Measurements from ENCODE around the gene TNFRSF13B.

Gene TNFRSF13B

DNA sequence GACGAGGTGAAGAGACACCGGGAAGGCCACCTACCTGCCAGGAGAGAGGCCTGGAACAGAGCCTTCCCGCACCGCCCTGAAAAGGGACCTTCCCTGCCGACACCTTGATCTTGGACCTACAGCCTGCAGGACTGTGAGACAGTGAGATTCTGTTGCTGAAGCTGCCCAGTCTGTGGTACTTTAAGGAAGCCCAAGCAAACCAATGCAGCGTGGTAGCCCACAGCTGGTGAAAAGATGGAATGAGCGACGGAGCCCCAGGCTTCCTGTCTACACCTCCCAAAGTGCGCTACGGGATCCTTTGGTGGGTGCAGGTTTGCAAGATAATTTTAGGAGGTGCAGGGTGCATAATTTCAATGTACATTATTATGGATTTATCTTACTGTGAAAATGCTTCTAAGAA is 33.9 kb downstream of the TNFRSF13B start:
- Histone ChIP-seq H3K27ac (ENCODE audit: low read depth, low read length) (no peak overlapping the region), H4K20me1 (ENCODE audit: low read depth, low read length) (no peaks in the 10 kb centered on the region), H3K9me3 (ENCODE audit: insufficient read depth, low read length) (no peaks in the 10 kb centered on the region), H3K9me2 (replicated peaks; ENCODE audit: insufficient read depth, low read length) (no peaks in the 10 kb centered on the region), H3K9ac (ENCODE audit: low read length) (no peak overlapping the region), H3K4me3 (ENCODE audit: insufficient read depth, low read length, poor library complexity, severe bottlenecking) (no peak overlapping the region), H2AFZ (ENCODE audit: low read depth, low read length, severe bottlenecking) (no peak overlapping the region), H3F3A (ENCODE audit: insufficient read depth) (no peaks in the 10 kb centered on the region), H3K79me2 (ENCODE audit: insufficient read depth, low read length) (no peaks in the 10 kb centered on the region), H3K4me2 (ENCODE audit: low read depth, low read length, poor library complexity, severe bottlenecking) (no peak overlapping the region), H3K36me3 (ENCODE audit: low read length) (0 out of 2 replicates have a peak, but pooled peaks cover 4% of the 10 kb centered on the region), H3K27me3 (ENCODE audit: low read length) (no peaks in the 10 kb centered on the region)
- no peak for TF ChIP-seq EZH2phosphoT487 (conservative IDR thresholded peaks at IDR 0.05; ENCODE audit: low read length)
- no peak for TF ChIP-seq CTCF (IDR thresholded peaks at IDR 0.05; ENCODE audit: insufficient read depth, low read length, poor library complexity, severe bottlenecking)

GRCh38 chr17:16937431-16937830 is 34.5 kb downstream of the TNFRSF13B start:
- Histone ChIP-seq H3K9me2 (replicated peaks; ENCODE audit: insufficient read depth, low read length) (no peaks in the 10 kb centered on the region), H4K20me1 (ENCODE audit: low read depth, low read length) (no peaks in the 10 kb centered on the region), H3K36me3 (ENCODE audit: low read length) (0 out of 2 replicates have a peak, but pooled peaks cover 4% of the 10 kb centered on the region), H3K27ac (ENCODE audit: low read depth, low read length) (no peak overlapping the region), H3F3A (ENCODE audit: insufficient read depth) (no peaks in the 10 kb centered on the region), H3K4me3 (ENCODE audit: insufficient read depth, low read length, poor library complexity, severe bottlenecking) (no peak overlapping the region), H3K9ac (ENCODE audit: low read length) (no peak overlapping the region), H3K27me3 (ENCODE audit: low read length) (no peaks in the 10 kb centered on the region), H3K9me3 (ENCODE audit: insufficient read depth, low read length) (no peaks in the 10 kb centered on the region), H3K4me2 (ENCODE audit: low read depth, low read length, poor library complexity, severe bottlenecking) (no peak overlapping the region), H2AFZ (ENCODE audit: low read depth, low read length, severe bottlenecking) (no peak overlapping the region), H3K79me2 (ENCODE audit: insufficient read depth, low read length) (no peaks in the 10 kb centered on the region)
- TF ChIP-seq EZH2phosphoT487 (conservative IDR thresholded peaks at IDR 0.05; ENCODE audit: low read length) (no peak), CTCF (IDR thresholded peaks at IDR 0.05; ENCODE audit: insufficient read depth, low read length, poor library complexity, severe bottlenecking) (no peak)

GRCh38 chr17:16936536-16937310 is 35.2 kb downstream of the TNFRSF13B start:
- 0 out of 2 replicates have a peak, but pooled peaks cover 4% of the 10 kb centered on the region for H3K36me3 ChIP-seq (ENCODE audit: low read length)
- no peaks in the 10 kb centered on the region for H3F3A ChIP-seq (ENCODE audit: insufficient read depth)
- no peaks in the 10 kb centered on the region for H3K9me3 ChIP-seq (ENCODE audit: insufficient read depth, low read length)
- no peaks in the 10 kb centered on the region for H3K9me2 ChIP-seq (replicated peaks; ENCODE audit: insufficient read depth, low read length)
- no peaks in the 10 kb centered on the region for H3K79me2 ChIP-seq (ENCODE audit: insufficient read depth, low read length)
- no peak overlapping the region for H3K4me2 ChIP-seq (ENCODE audit: low read depth, low read length, poor library complexity, severe bottlenecking)
- no peak overlapping the region for H3K9ac ChIP-seq (ENCODE audit: low read length)
- H2AFZ ChIP-seq (ENCODE audit: low read depth, low read length, severe bottlenecking) = no peak overlapping the region
- no peak for TF ChIP-seq CTCF (IDR thresholded peaks at IDR 0.05; ENCODE audit: insufficient read depth, low read length, poor library complexity, severe bottlenecking)
- no peak for TF ChIP-seq EZH2phosphoT487 (conservative IDR thresholded peaks at IDR 0.05; ENCODE audit: low read length)
- H4K20me1 ChIP-seq (ENCODE audit: low read depth, low read length) = no peaks in the 10 kb centered on the region
- no peak overlapping the region for H3K4me3 ChIP-seq (ENCODE audit: insufficient read depth, low read length, poor library complexity, severe bottlenecking)
- H3K27me3 ChIP-seq (ENCODE audit: low read length) = no peaks in the 10 kb centered on the region
- no peak overlapping the region for H3K27ac ChIP-seq (ENCODE audit: low read depth, low read length)

Measured in SU-DHL-6 (cell line).